Liver (tissue), 9 donors: Measurements from ENCODE around the gene RSPH10B2. TPM values are rescaled to one million over a fixed set of nuclear protein-coding genes. Genes with fewer than 3 reads are reported as not detected.

Experiments used
- DNase-seq: peaks from one replicate; pipeline ENCODE4 v3.0.0-alpha.2; 2017; ENCODE audit warnings: low spot score
- H3K27ac ChIP-seq, 2 donors: one replicate each; pipeline ENCODE4 v1.7.0; 2013; ENCODE audit warnings: inconsistent platforms in 2 of 2, low read length in 2 of 2, control low read depth in 1 of 2, low read depth in 1 of 2, mild to moderate bottlenecking in 1 of 2
- H3K27me3 ChIP-seq, 4 donors: one replicate each; pipeline versions ENCODE4 v1.6.1 to v1.7.0; 2013; ENCODE audit warnings: low read length in 3 of 4, inconsistent platforms in 1 of 4, mild to moderate bottlenecking in 1 of 4, moderate library complexity in 1 of 4; ENCODE audit not compliant: control insufficient read depth in 4 of 4, insufficient read depth in 4 of 4
- H3K36me3 ChIP-seq, 4 donors: one replicate each; pipeline versions ENCODE4 v1.6.1 to v1.7.0; 2013; ENCODE audit warnings: low read length in 3 of 4, mild to moderate bottlenecking in 3 of 4, low read depth in 1 of 4, moderate library complexity in 1 of 4; ENCODE audit not compliant: control insufficient read depth in 4 of 4, insufficient read depth in 3 of 4
- H3K4me1 ChIP-seq, 4 donors: one replicate each; pipeline versions ENCODE4 v1.6.1 to v1.7.0; 2013; ENCODE audit warnings: low read length in 3 of 4, mild to moderate bottlenecking in 3 of 4, moderate library complexity in 1 of 4; ENCODE audit not compliant: control insufficient read depth in 4 of 4, insufficient read depth in 4 of 4
- H3K4me3 ChIP-seq, 3 donors: one replicate each; pipeline versions ENCODE4 v1.6.1 to v1.7.0; 2013; ENCODE audit warnings: low read length in 3 of 3, control low read depth in 1 of 3, low read depth in 1 of 3, mild to moderate bottlenecking in 1 of 3
- H3K9ac ChIP-seq, 2 donors: one replicate each; pipeline ENCODE4 v1.7.0; 2013; ENCODE audit warnings: low read length in 2 of 2, mild to moderate bottlenecking in 2 of 2, moderate library complexity in 2 of 2, control low read depth in 1 of 2, low read depth in 1 of 2
- H3K9me3 ChIP-seq, 4 donors: one replicate each; pipeline versions ENCODE4 v1.6.1 to v1.7.0; 2013; ENCODE audit warnings: low read length in 3 of 4; ENCODE audit not compliant: control insufficient read depth in 4 of 4
- ATF3 ChIP-seq: IDR thresholded peaks from 2 replicates; pipeline ENCODE4 v1.6.1; 2016; ENCODE audit warnings: antibody characterized with exemption
- CTCF ChIP-seq: fragments of 150-350 bp; IDR thresholded peaks from 2 replicates; pipeline ENCODE4 v1.5.1; 2017; ENCODE audit warnings: improper control_type of control experiment, low read depth, low read length; ENCODE audit not compliant: missing input control
- EGR1 ChIP-seq, 2 donors: IDR thresholded peaks; 2 replicates each; pipeline ENCODE4 v1.6.1; 2016 to 2018; ENCODE audit warnings: antibody characterized with exemption in 2 of 2, low read depth in 2 of 2
- FOXA1 ChIP-seq: IDR thresholded peaks from 2 replicates; pipeline ENCODE4 v1.6.1; 2016; ENCODE audit warnings: antibody characterized with exemption
- FOXA2 ChIP-seq: IDR thresholded peaks from 2 replicates; pipeline ENCODE4 v1.6.1; 2016; ENCODE audit warnings: antibody characterized with exemption
- GABPA ChIP-seq, 2 donors: IDR thresholded peaks in 1 of 2; conservative IDR thresholded peaks in 1 of 2; 2 replicates each; pipeline ENCODE4 v1.6.1; 2016; ENCODE audit warnings: antibody characterized with exemption in 2 of 2, mild to moderate bottlenecking in 1 of 2, moderate library complexity in 1 of 2
- HNF4A ChIP-seq, 2 donors: conservative IDR thresholded peaks; 2 replicates each; pipeline ENCODE4 v1.6.1; 2016; ENCODE audit warnings: antibody characterized with exemption in 2 of 2, mild to moderate bottlenecking in 2 of 2
- HNF4G ChIP-seq: IDR thresholded peaks from 2 replicates; pipeline ENCODE4 v1.6.1; 2016; ENCODE audit warnings: antibody characterized with exemption
- JUND ChIP-seq, 2 donors: IDR thresholded peaks; 2 replicates each; pipeline ENCODE4 v1.6.1; 2016; ENCODE audit warnings: antibody characterized with exemption in 2 of 2
- MAX ChIP-seq: IDR thresholded peaks from 2 replicates; pipeline ENCODE4 v1.6.1; 2016; ENCODE audit warnings: antibody characterized with exemption
- NR2F2 ChIP-seq: IDR thresholded peaks from 2 replicates; pipeline ENCODE4 v1.6.1; 2016; ENCODE audit warnings: antibody characterized with exemption
- RAD21 ChIP-seq, 2 donors: IDR thresholded peaks; 2 replicates each; pipeline ENCODE4 v1.6.1; 2016; ENCODE audit warnings: antibody characterized with exemption in 2 of 2, mild to moderate bottlenecking in 2 of 2
- RXRA ChIP-seq, 2 donors: IDR thresholded peaks; 2 replicates each; pipeline ENCODE4 v1.6.1; 2017 to 2018; ENCODE audit warnings: antibody characterized with exemption in 2 of 2, mild to moderate bottlenecking in 1 of 2
- SP1 ChIP-seq: IDR thresholded peaks from 2 replicates; pipeline ENCODE4 v1.6.1; 2018; ENCODE audit warnings: antibody characterized with exemption, mild to moderate bottlenecking
- TAF1 ChIP-seq: conservative IDR thresholded peaks from 2 replicates; pipeline ENCODE4 v1.6.1; 2016; ENCODE audit warnings: antibody characterized with exemption, mild to moderate bottlenecking
- YY1 ChIP-seq: IDR thresholded peaks from 2 replicates; pipeline ENCODE4 v1.6.1; 2016; ENCODE audit warnings: antibody characterized with exemption, mild to moderate bottlenecking
- ZBTB33 ChIP-seq: IDR thresholded peaks from 2 replicates; pipeline ENCODE4 v1.6.1; 2016; ENCODE audit warnings: antibody characterized with exemption
- WGBS: extraction: QIAGEN DNeasy Blood & Tissue Kit; methylation state at CpG from one replicate; pipeline ENCODE4 v1.1.7; 2013; 5-methylcytosine and 5-hydroxymethylcytosine counted together
- polyA plus RNA-seq, 2 donors: library from polyadenylated mRNA; stranded (reverse) in 1 of 2; unstranded in 1 of 2; fragments of 200-250 nt in 1 of 2; fragments of >200 nt in 1 of 2; fragmentation: Nextera tagmentation in 1 of 2; extraction: Ambion mirVana in 1 of 2; gene quantifications; one replicate each; pipeline versions ENCODE4 v1.2.1 to v1.2.3, GENCODE V29; 2013 to 2015
- total RNA-seq, 2 donors: library from RNA; depleted of rRNA; stranded (reverse); fragments of >200 nt; gene quantifications; one replicate each; pipeline ENCODE4 v1.2.3, GENCODE V29; 2014
- donor health status: healthy.
- donor health status: healthy.
- donor health status: healthy.
- donor health status: healthy.
- donor health status: healthy.

The RSPH10B2 gene
- total and polyA plus RNA-seq, 4 donors: 0.09 to 0.42 TPM; not detected in 2

- TF ChIP-seq ATF3: no peak
- TF ChIP-seq FOXA1: no peak
- peak; percentile 40 to 55 for TF ChIP-seq RXRA (IDR thresholded peaks at IDR 0.05)
Observed at GRCh38 chr7:6706666-6707407, 47.1 kb upstream of the RSPH10B2 start, which contains the start of gene ZNF12 (continued).

GRCh38 chr7:6708304-6708703, 45.6 kb upstream of the RSPH10B2 start:
- Histone ChIP-seq H3K36me3 (peaks cover 2 to 12% (median 10%) of the 10 kb centered on the region in 4 donors), H3K4me3 (peak overlapping the region in 2 of 3 donors; percentile 36 to 63), H3K9ac (no peak overlapping the region), H3K4me1 (peaks cover 0 to 33% (median 18%) of the 10 kb centered on the region in 4 donors), H3K9me3 (peaks cover 0 to 5% (median 2%) of the 10 kb centered on the region in 4 donors), H3K27ac (peak overlapping the region in 1 of 2 donors; percentile 37), H3K27me3 (no peaks in the 10 kb centered on the region)
- no peak for TF ChIP-seq NR2F2
- TF ChIP-seq SP1: peak; percentile 82
- TF ChIP-seq RAD21 (IDR thresholded peaks at IDR 0.05): peak in 1 of 2 donors; percentile 10
- TF ChIP-seq HNF4A (conservative IDR thresholded peaks at IDR 0.05): peak; percentile 52 to 90
- TF ChIP-seq YY1: no peak
- TF ChIP-seq HNF4G: peak; percentile 69
- TF ChIP-seq FOXA1: no peak
- TF ChIP-seq TAF1: peak; percentile 38
- peak in 1 of 2 donors; percentile 46 for TF ChIP-seq GABPA (IDR thresholded peaks at IDR 0.05 in 1 of 2, conservative IDR thresholded peaks at IDR 0.05 in 1 of 2)
- peak; percentile 12 to 74 for TF ChIP-seq RXRA (IDR thresholded peaks at IDR 0.05)
- no peak for TF ChIP-seq EGR1 (IDR thresholded peaks at IDR 0.05; ENCODE audit: low read depth in 2 of 2)
- peak; percentile 20 for TF ChIP-seq ATF3
- WGBS: 34% methylated on average over 3 of the region's 3 CpGs
- DNase-seq: no peak

- Histone ChIP-seq H3K36me3 (peaks cover 0 to 4% (median 1%) of the 10 kb centered on the region in 4 donors), H3K9ac (no peak overlapping the region), H3K27ac (peak overlapping the region; percentile 31 to 54), H3K4me3 (peak overlapping the region; percentile 16 to 63 (median 46)), H3K4me1 (peaks cover 0 to 29% (median 17%) of the 10 kb centered on the region in 4 donors), H3K9me3 (peaks cover 0 to 3% (median 0%) of the 10 kb centered on the region in 4 donors), H3K27me3 (no peaks in the 10 kb centered on the region)
- DNase-seq: no peak
- TF ChIP-seq NR2F2 (peak; percentile 45), HNF4A (conservative IDR thresholded peaks at IDR 0.05) (peak in 1 of 2 donors; percentile 63), SP1 (peak; percentile 84), YY1 (peak; percentile 26), MAX (no peak), GABPA (IDR thresholded peaks at IDR 0.05 in 1 of 2, conservative IDR thresholded peaks at IDR 0.05 in 1 of 2) (peak; percentile 75 to 88), TAF1 (peak; percentile 26), RXRA (IDR thresholded peaks at IDR 0.05) (peak; percentile 25 to 71), RAD21 (IDR thresholded peaks at IDR 0.05) (no peak)
- WGBS: 50% methylated on average over 6 of the region's 6 CpGs
Observed at GRCh38 chr7:6709808-6710207, 44.1 kb upstream of the RSPH10B2 start.

GRCh38 chr7:6714360-6714759, 39.5 kb upstream of the RSPH10B2 start:
- Histone ChIP-seq H3K27ac (no peak overlapping the region), H3K36me3 (peaks cover 0 to 3% (median 0%) of the 10 kb centered on the region in 4 donors), H3K9ac (no peak overlapping the region), H3K27me3 (no peaks in the 10 kb centered on the region), H3K9me3 (no peaks in the 10 kb centered on the region), H3K4me3 (no peak overlapping the region), H3K4me1 (no peaks in the 10 kb centered on the region)
- WGBS: 89% methylated on average over 5 of the region's 5 CpGs
- DNase-seq: no peak
- TF ChIP-seq HNF4A (conservative IDR thresholded peaks at IDR 0.05): no peak
- no peak for TF ChIP-seq FOXA1
- no peak for TF ChIP-seq ZBTB33
- TF ChIP-seq FOXA2: no peak
- TF ChIP-seq JUND (IDR thresholded peaks at IDR 0.05): no peak
- no peak for TF ChIP-seq RXRA (IDR thresholded peaks at IDR 0.05)
- TF ChIP-seq CTCF: no peak
- TF ChIP-seq HNF4G: no peak
- TF ChIP-seq EGR1 (IDR thresholded peaks at IDR 0.05; ENCODE audit: low read depth in 2 of 2): no peak
